ENCODE results near the gene MEGF10.

MEGF10 gene

GRCh38 chr5:127417528-127417927, 126.9 kb downstream of the MEGF10 start:
- DNase-seq = no peak

GRCh38 chr5:127418367-127418766, 127.8 kb downstream of the MEGF10 start:
- DNase-seq = no peak

GRCh38 chr5:127418974-127419682, 128.5 kb downstream of the MEGF10 start:
- DNase-seq = no peak

- DNase-seq = no peak
Observed at GRCh38 chr5:127419683-127420257, 129.2 kb downstream of the MEGF10 start.

GRCh38 chr5:127420758-127421157, 130.2 kb downstream of the MEGF10 start:
- DNase-seq = no peak

- DNase-seq = no peak
Observed at GRCh38 chr5:127421471-127421870, 130.9 kb downstream of the MEGF10 start.

- DNase-seq = no peak
Observed at GRCh38 chr5:127423173-127423798, 132.7 kb downstream of the MEGF10 start.

- no peak for DNase-seq
Observed at GRCh38 chr5:127425037-127425436, 134.4 kb downstream of the MEGF10 start.

GRCh38 chr5:127425868-127426267, 135.3 kb downstream of the MEGF10 start:
- no peak for DNase-seq

- no peak for DNase-seq
Observed at GRCh38 chr5:127426661-127427060, 136.1 kb downstream of the MEGF10 start.

- no peak for DNase-seq
Observed at GRCh38 chr5:127428276-127428675, 137.7 kb downstream of the MEGF10 start.

- no peak for DNase-seq
Observed at GRCh38 chr5:127428748-127429147, 138.2 kb downstream of the MEGF10 start.

- no peak for DNase-seq
Observed at GRCh38 chr5:127429928-127430327, 139.3 kb downstream of the MEGF10 start.

- DNase-seq = no peak
Observed at GRCh38 chr5:127430627-127431026, 140.0 kb downstream of the MEGF10 start.

- no peak for DNase-seq
Observed at GRCh38 chr5:127431977-127432585, 141.5 kb downstream of the MEGF10 start.

GRCh38 chr5:127433526-127433925, 142.9 kb downstream of the MEGF10 start:
- DNase-seq = no peak

- no peak for DNase-seq
Observed at GRCh38 chr5:127434588-127434987, 144.0 kb downstream of the MEGF10 start.

GRCh38 chr5:127435821-127436220, 145.2 kb downstream of the MEGF10 start:
- no peak for DNase-seq

- DNase-seq = no peak
Observed at GRCh38 chr5:127439644-127440043, 149.0 kb downstream of the MEGF10 start.

GRCh38 chr5:127440831-127441230, 150.2 kb downstream of the MEGF10 start:
- DNase-seq = no peak

- DNase-seq = no peak
Observed at GRCh38 chr5:127441799-127442484, 151.3 kb downstream of the MEGF10 start.

- no peak for DNase-seq
Observed at GRCh38 chr5:127444171-127444570, 153.6 kb downstream of the MEGF10 start.

- DNase-seq = no peak
Observed at GRCh38 chr5:127445328-127445727, 154.7 kb downstream of the MEGF10 start.
